GM12878 (cell line): ENCODE results near the gene SOX4. TPM values are rescaled to one million over a fixed set of nuclear protein-coding genes. Genes with fewer than 3 reads are reported as not detected.

Source experiments
- ATAC-seq: fragments of 200-7000 bp; cut with Tn5 transposase; 3 replicates; pipeline ENCODE4 v1.9.1; 2020; ENCODE audit warnings: mild to moderate bottlenecking, moderate library complexity
- BruUV-seq: library from RNA; stranded (reverse); fragments of 400-500 nt; replicated peaks from 2 replicates; lab custom pipeline; 2021; lab: Mats Ljungman, UMichigan
- CTCF ChIA-PET: fragments of 300-600 bp; sonication (Branson Sonifier 250); formaldehyde crosslinking; extraction: SDS; loops from one replicate; lab custom pipeline; 2021; ENCODE audit warnings: inconsistent platforms; lab: Yijun Ruan, JAX
- POLR2A ChIA-PET: fragments of 350-600 bp; formaldehyde crosslinking; extraction: SDS; loops from one replicate; lab custom pipeline; 2021; ENCODE audit warnings: inconsistent platforms; lab: Charles Lee
- RAD21 ChIA-PET: fragments of 300-600 bp; sonication (Branson Sonifier 250); formaldehyde crosslinking; loops from one replicate; lab custom pipeline; 2023; ENCODE audit warnings: antibody characterized with exemption; ENCODE audit not compliant: unreplicated experiment; lab: Charles Lee
- SMC1A ChIA-PET: fragments of 300-600 bp; sonication (Branson Sonifier 250); formaldehyde crosslinking; loops from one replicate; lab custom pipeline; 2023; ENCODE audit not compliant: unreplicated experiment, uncharacterized antibody; lab: Charles Lee
- DNase-seq: peaks from one replicate; pipeline ENCODE4 v3.0.0-alpha.2; 2011; ENCODE audit warnings: low read depth, low spot score
- FAIRE-seq: peaks from 3 replicates; lab custom pipeline; 2011; peaks lifted over from hg19 to GRCh38; lab: Jason Lieb, UNC
- H2AFZ ChIP-seq: 2 replicates; pipeline ENCODE4 v1.6.0; 2011; ENCODE audit warnings: low read depth, low read length, control low read depth; ENCODE audit not compliant: control insufficient read depth
- H3K27ac ChIP-seq: 2 replicates; pipeline ENCODE4 v1.5.1; 2011; ENCODE audit warnings: control low read depth; ENCODE audit not compliant: control insufficient read depth, insufficient read depth
- H3K27me3 ChIP-seq, 2 experiments: replicated peaks in 1 of 2; 2 replicates each; pipeline versions ENCODE4 v1.6.0 to v1.6.1; 2011; ENCODE audit warnings: low read length in 1 of 2; ENCODE audit not compliant: control insufficient read depth in 2 of 2, insufficient read depth in 2 of 2
- H3K36me3 ChIP-seq, 2 experiments: 2 replicates each; pipeline ENCODE4 v1.5.1; 2011; ENCODE audit warnings: low read length in 1 of 2; ENCODE audit not compliant: control insufficient read depth in 2 of 2, insufficient read depth in 2 of 2
- H3K4me1 ChIP-seq: 2 replicates; pipeline ENCODE4 v1.6.1; 2011; ENCODE audit warnings: mild to moderate bottlenecking, low read length, moderate library complexity, mixed read lengths; ENCODE audit not compliant: control insufficient read depth, insufficient read depth
- H3K4me2 ChIP-seq: 2 replicates; pipeline ENCODE4 v1.6.0; 2011; ENCODE audit warnings: control low read depth; ENCODE audit not compliant: control insufficient read depth, insufficient read depth
- H3K4me3 ChIP-seq: fragments of 200-600 bp; sonication (generic); 2 replicates; pipeline ENCODE4 v1.5.1; 2016
- H3K79me2 ChIP-seq: 2 replicates; pipeline ENCODE4 v1.6.0; 2011; ENCODE audit warnings: low read length; ENCODE audit not compliant: control insufficient read depth, insufficient read depth
- H3K9ac ChIP-seq: 2 replicates; pipeline ENCODE4 v1.8.0; 2011; ENCODE audit warnings: low read length, control low read depth, mixed read lengths; ENCODE audit not compliant: control insufficient read depth, insufficient read depth
- H3K9me3 ChIP-seq: replicated peaks from 3 replicates; pipeline ENCODE4 v1.5.1; 2011; ENCODE audit warnings: mild to moderate bottlenecking, low read length; ENCODE audit not compliant: control insufficient read depth, insufficient read depth
- H4K20me1 ChIP-seq: 2 replicates; pipeline ENCODE4 v1.6.0; 2011; ENCODE audit not compliant: control insufficient read depth, insufficient read depth
- CEBPZ ChIP-seq: fragments of 150-350 bp; IDR thresholded peaks from 2 replicates; pipeline ENCODE4 v1.6.1; 2016; ENCODE audit warnings: low read depth, low read length
- PML ChIP-seq: IDR thresholded peaks from 2 replicates; pipeline ENCODE4 v1.6.1; 2012; ENCODE audit warnings: low read length, inconsistent platforms
- TCF12 ChIP-seq: IDR thresholded peaks from 2 replicates; pipeline ENCODE4 v1.6.1; 2011; ENCODE audit warnings: low read depth, mild to moderate bottlenecking, low read length
- WGBS: methylation state at CpG from one replicate; pipeline ENCODE4 v1.1.6; 2016; ENCODE audit warnings: low lambda C conversion rate; ENCODE audit not compliant: insufficient replicate concordance, insufficient coverage; ENCODE audit errors: missing lambda C conversion rate; 5-methylcytosine and 5-hydroxymethylcytosine counted together
- in situ Hi-C: fragments of 300-500 bp; cut with MboI; formaldehyde crosslinking; loops from 9 replicates; pipeline ENCODE4 v1.14.3; 2018; ENCODE audit warnings: mixed read lengths
- intact Hi-C: fragments of 100-400 bp; cut with micrococcal nuclease; formaldehyde crosslinking; loops from one replicate; pipeline ENCODE4 v1.14.2; 2022; ENCODE audit not compliant: unreplicated experiment
- polyA plus RNA-seq, 11 experiments: library from polyadenylated mRNA; depleted of rRNA in 4 of 11; unstranded in 6 of 11; stranded (reverse) in 5 of 11; fragments of >200 nt; fragmentation: Nextera tagmentation in 4 of 11; fragmentation: Illumina TruSeq in 1 of 11; extraction: Ambion mirVana in 4 of 11; extraction: Trizol in 1 of 11; gene quantifications; 1 replicate in 1 of 11; 2 replicates in 10 of 11; pipeline versions ENCODE4 v1.2.1 to v1.2.3, GENCODE V29; 2011 to 2016; ENCODE audit warnings: inconsistent platforms in 2 of 11, missing spikeins in 2 of 11, low read depth in 1 of 11
- total RNA-seq, 4 experiments: library from RNA; depleted of rRNA in 3 of 4; stranded (reverse); fragments of >200 nt in 3 of 4; fragmentation: Illumina TruSeq in 1 of 4; extraction: Trizol in 1 of 4; gene quantifications; 2 replicates each; pipeline versions ENCODE4 v1.2.1 to v1.2.3, GENCODE V29; 2013 to 2021
- TF ChIP-seq, protein P1 (sequence below): IDR thresholded peaks from 2 replicates; pipeline ENCODE4 v1.6.1; 2011; ENCODE audit warnings: low read depth, mild to moderate bottlenecking, low read length, moderate library complexity, borderline replicate concordance; ENCODE audit errors: extremely low read depth
- TF ChIP-seq, protein P2 (sequence below): fragments of 450-650 bp; IDR thresholded peaks from 2 replicates; pipeline ENCODE4 v1.6.1; 2018; ENCODE audit warnings: borderline replicate concordance, mild to moderate bottlenecking; ENCODE audit not compliant: partially characterized antibody

The SOX4 gene
- total and polyA plus RNA-seq, 10 of the 15 experiments (the other 5 are each of a cell fraction or from before 2014, with no cell fraction given): 16.8 to 119 (median 26.5) TPM

- FAIRE-seq (no peak), DNase-seq (no peak), ATAC-seq (no peak)
- H3K27me3 ChIP-seq: no peaks in the 10 kb centered on the region
- in situ Hi-C loops (loop anchor here (10.0 to 25.0 kb wide), 3 partner anchors 395 to 708 kb away; no protein-coding TSS in a partner anchor), intact Hi-C loops (loop anchor here (10.0 kb wide), 1 partner anchor 398 kb away; no protein-coding TSS in a partner anchor)
- H3K4me3 ChIP-seq: no peak overlapping the region
- H3K79me2 ChIP-seq: no peaks in the 10 kb centered on the region
- no peaks in the 10 kb centered on the region for H4K20me1 ChIP-seq
- peaks cover 1% of the 10 kb centered on the region; the same call in 1 of the 3 replicates for H3K9me3 ChIP-seq
- H3K4me2 ChIP-seq: no peak overlapping the region
- no peak overlapping the region for H3K9ac ChIP-seq
- TF ChIP-seq, protein P1, sequence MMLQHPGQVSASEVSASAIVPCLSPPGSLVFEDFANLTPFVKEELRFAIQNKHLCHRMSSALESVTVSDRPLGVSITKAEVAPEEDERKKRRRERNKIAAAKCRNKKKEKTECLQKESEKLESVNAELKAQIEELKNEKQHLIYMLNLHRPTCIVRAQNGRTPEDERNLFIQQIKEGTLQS: no peak
- no peak for TF ChIP-seq TCF12
- H3K27ac ChIP-seq: no peak overlapping the region
- no peaks in the 10 kb centered on the region for H3K36me3 ChIP-seq
- ChIA-PET POLR2A (no interaction called here), SMC1A (no interaction called here), CTCF (no interaction called here), RAD21 (no interaction called here)
- peaks cover 4% of the 10 kb centered on the region; the same call in 1 of the 2 replicates for H3K4me1 ChIP-seq
- no peak overlapping the region for H2AFZ ChIP-seq
- BruUV-seq: no TSS peak
These were observed 10.9 kb upstream of the SOX4 start for GRCh38 chr6:21582651-21583050.

DNA sequence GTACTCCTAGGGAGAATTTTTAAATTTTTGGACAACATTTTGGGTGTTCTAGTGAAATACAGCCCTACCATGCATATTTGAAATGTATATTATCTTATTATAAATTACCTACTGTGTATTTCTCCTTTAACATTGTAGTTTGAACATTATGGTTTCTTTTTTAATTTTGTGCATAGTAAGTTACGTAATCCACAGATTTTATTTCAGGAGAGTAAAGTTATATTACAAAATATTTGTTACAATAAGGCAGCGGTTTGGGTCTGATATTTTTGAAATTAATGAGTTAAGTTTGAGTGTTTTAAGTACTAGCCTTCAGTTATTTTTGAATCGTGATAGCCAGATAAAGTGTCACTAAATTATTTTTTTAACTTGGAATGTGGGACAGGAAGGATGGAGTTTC lies 7.3 kb upstream of the SOX4 start:
- no peaks in the 10 kb centered on the region for H3K79me2 ChIP-seq
- DNase-seq (no peak), FAIRE-seq (no peak), ATAC-seq (no peak)
- no peak overlapping the region for H3K9ac ChIP-seq
- peak overlapping the region; percentile 94; the same call in 1 of the 2 replicates for H3K4me2 ChIP-seq
- H3K9me3 ChIP-seq: peaks cover 1% of the 10 kb centered on the region; the same call in 1 of the 3 replicates
- peaks cover 4% of the 10 kb centered on the region; the same call in 1 of the 2 replicates for H3K4me1 ChIP-seq
- 47% methylated on average over 3 of the region's 3 CpGs for WGBS
- H2AFZ ChIP-seq: no peak overlapping the region
- in situ Hi-C loops: loop anchor here (5.0 to 25.0 kb wide), 4 partner anchors 399 to 1024 kb away; no protein-coding TSS in a partner anchor
- H4K20me1 ChIP-seq: no peaks in the 10 kb centered on the region
- SMC1A ChIA-PET: interaction anchor here (3.6 to 3.8 kb wide), 3 partner anchors 322 to 1021 kb away, joined by 20 to 62 read pairs (median 48); no protein-coding TSS in a partner anchor
- H3K27ac ChIP-seq: no peak overlapping the region
- no peaks in the 10 kb centered on the region for H3K36me3 ChIP-seq
- CTCF ChIA-PET: interaction anchor here (9.5 kb wide), 1 partner anchor 1021 kb away, joined by 137 read pairs; no protein-coding TSS in a partner anchor
- intact Hi-C loops: loop anchor here (5.0 to 10.0 kb wide), 2 partner anchors 374 to 401 kb away; no protein-coding TSS in a partner anchor
- H3K27me3 ChIP-seq: no peaks in the 10 kb centered on the region
- no TSS peak for BruUV-seq
- no peak overlapping the region for H3K4me3 ChIP-seq
- TF ChIP-seq PML (no peak), CEBPZ (no peak)
- TF ChIP-seq, protein P2, sequence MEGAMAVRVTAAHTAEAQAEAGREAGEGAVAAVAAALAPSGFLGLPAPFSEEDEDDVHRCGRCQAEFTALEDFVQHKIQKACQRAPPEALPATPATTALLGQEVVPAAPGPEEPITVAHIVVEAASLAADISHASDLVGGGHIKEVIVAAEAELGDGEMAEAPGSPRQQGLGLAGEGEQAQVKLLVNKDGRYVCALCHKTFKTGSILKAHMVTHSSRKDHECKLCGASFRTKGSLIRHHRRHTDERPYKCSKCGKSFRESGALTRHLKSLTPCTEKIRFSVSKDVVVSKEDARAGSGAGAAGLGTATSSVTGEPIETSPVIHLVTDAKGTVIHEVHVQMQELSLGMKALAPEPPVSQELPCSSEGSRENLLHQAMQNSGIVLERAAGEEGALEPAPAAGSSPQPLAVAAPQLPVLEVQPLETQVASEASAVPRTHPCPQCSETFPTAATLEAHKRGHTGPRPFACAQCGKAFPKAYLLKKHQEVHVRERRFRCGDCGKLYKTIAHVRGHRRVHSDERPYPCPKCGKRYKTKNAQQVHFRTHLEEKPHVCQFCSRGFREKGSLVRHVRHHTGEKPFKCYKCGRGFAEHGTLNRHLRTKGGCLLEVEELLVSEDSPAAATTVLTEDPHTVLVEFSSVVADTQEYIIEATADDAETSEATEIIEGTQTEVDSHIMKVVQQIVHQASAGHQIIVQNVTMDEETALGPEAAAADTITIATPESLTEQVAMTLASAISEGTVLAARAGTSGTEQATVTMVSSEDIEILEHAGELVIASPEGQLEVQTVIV: no peak
- POLR2A ChIA-PET: no interaction called here
- RAD21 ChIA-PET: interaction anchor here (1.0 to 5.1 kb wide), 3 partner anchors 118 to 1022 kb away, joined by 3 to 83 read pairs (median 68); no protein-coding TSS in a partner anchor
